Hindlimb muscle (tissue), 1 donor: ENCODE results near the gene SRPRA. TPM values are rescaled to one million over a fixed set of nuclear protein-coding genes. Genes with fewer than 3 reads are reported as not detected.
"Not testable (repeated sequence)": the region's sequence is repeated elsewhere in the genome, so short reads cannot be mapped to it uniquely, and the experiment has no call there.

Experiments
- DNase-seq: peaks from one replicate; pipeline ENCODE4 v3.0.0-alpha.2; 2013
- polyA plus RNA-seq: library from polyadenylated mRNA; unstranded; fragments of 120-200 nt; gene quantifications from one replicate; pipeline ENCODE4 v1.2.1, GENCODE V29; 2013; ENCODE audit not compliant: insufficient read length

SRPRA gene
- polyA plus RNA-seq, 1 donor, result 58.4 TPM

GRCh38 chr11:126282736-126283591 is 14.3 kb upstream of the SRPRA start, which contains the start of gene TIRAP:
Gene TIRAP (plus strand): TSS chr11:126283093. CDS start chr11:126290895, 7,802 bp downstream.
- peak; percentile 71 for DNase-seq

- peak; percentile 69 for DNase-seq
Observed at GRCh38 chr11:126282361-126282735, 13.7 kb upstream of the SRPRA start.

- no peak for DNase-seq
Observed at GRCh38 chr11:126281666-126282175, 13.0 kb upstream of the SRPRA start.

GRCh38 chr11:126281245-126281644 is 12.6 kb upstream of the SRPRA start:
- DNase-seq, result no peak

- no peak for DNase-seq
Observed at GRCh38 chr11:126280595-126280994, 11.9 kb upstream of the SRPRA start.

GRCh38 chr11:126279191-126279590 is 10.5 kb upstream of the SRPRA start:
- no peak for DNase-seq

GRCh38 chr11:126277780-126278179 is 9.1 kb upstream of the SRPRA start:
- no peak for DNase-seq

- no peak for DNase-seq
Observed at GRCh38 chr11:126277322-126277721, 8.6 kb upstream of the SRPRA start.

GRCh38 chr11:126268361-126268707 is 361 bp downstream of the SRPRA start:
- DNase-seq, result no peak

GRCh38 chr11:126267650-126268049 is 1.0 kb downstream of the SRPRA start:
- DNase-seq, result no peak

GRCh38 chr11:126265811-126266210 is 2.9 kb downstream of the SRPRA start:
- DNase-seq, result no peak

GRCh38 chr11:126263489-126263888 is 5.2 kb downstream of the SRPRA start:
- DNase-seq, result no peak

- DNase-seq, result no peak
Observed at GRCh38 chr11:126262216-126262615, 6.5 kb downstream of the SRPRA start.

- DNase-seq, result no peak
Observed at GRCh38 chr11:126257764-126258163, 10.9 kb downstream of the SRPRA start.

- DNase-seq, result no peak
Observed at GRCh38 chr11:126257144-126257543, 11.6 kb downstream of the SRPRA start.

- no peak for DNase-seq
Observed at GRCh38 chr11:126256216-126256615, 12.5 kb downstream of the SRPRA start.

- DNase-seq, result not testable (repeated sequence)
Observed at GRCh38 chr11:126255507-126255906, 13.2 kb downstream of the SRPRA start.

GRCh38 chr11:126254819-126255218 is 13.9 kb downstream of the SRPRA start:
- DNase-seq, result no peak

- DNase-seq, result no peak
Observed at GRCh38 chr11:126253265-126253664, 15.4 kb downstream of the SRPRA start.

- no peak for DNase-seq
Observed at GRCh38 chr11:126246636-126247035, 22.1 kb downstream of the SRPRA start.

GRCh38 chr11:126233391-126233790 is 35.3 kb downstream of the SRPRA start:
- DNase-seq, result no peak

GRCh38 chr11:126232683-126233082 is 36.0 kb downstream of the SRPRA start:
- DNase-seq, result no peak

- DNase-seq, result no peak
Observed at GRCh38 chr11:126231725-126232459, 36.8 kb downstream of the SRPRA start.
